Measurements from ENCODE around the gene ARHGAP30.
A peak's percentile ranks its signal among the peaks of the same experiment; 100 is the strongest.
"Not testable (repeated sequence)": the region's sequence is repeated elsewhere in the genome, so short reads cannot be mapped to it uniquely, and the experiment has no call there.

Gene ARHGAP30, protein sequence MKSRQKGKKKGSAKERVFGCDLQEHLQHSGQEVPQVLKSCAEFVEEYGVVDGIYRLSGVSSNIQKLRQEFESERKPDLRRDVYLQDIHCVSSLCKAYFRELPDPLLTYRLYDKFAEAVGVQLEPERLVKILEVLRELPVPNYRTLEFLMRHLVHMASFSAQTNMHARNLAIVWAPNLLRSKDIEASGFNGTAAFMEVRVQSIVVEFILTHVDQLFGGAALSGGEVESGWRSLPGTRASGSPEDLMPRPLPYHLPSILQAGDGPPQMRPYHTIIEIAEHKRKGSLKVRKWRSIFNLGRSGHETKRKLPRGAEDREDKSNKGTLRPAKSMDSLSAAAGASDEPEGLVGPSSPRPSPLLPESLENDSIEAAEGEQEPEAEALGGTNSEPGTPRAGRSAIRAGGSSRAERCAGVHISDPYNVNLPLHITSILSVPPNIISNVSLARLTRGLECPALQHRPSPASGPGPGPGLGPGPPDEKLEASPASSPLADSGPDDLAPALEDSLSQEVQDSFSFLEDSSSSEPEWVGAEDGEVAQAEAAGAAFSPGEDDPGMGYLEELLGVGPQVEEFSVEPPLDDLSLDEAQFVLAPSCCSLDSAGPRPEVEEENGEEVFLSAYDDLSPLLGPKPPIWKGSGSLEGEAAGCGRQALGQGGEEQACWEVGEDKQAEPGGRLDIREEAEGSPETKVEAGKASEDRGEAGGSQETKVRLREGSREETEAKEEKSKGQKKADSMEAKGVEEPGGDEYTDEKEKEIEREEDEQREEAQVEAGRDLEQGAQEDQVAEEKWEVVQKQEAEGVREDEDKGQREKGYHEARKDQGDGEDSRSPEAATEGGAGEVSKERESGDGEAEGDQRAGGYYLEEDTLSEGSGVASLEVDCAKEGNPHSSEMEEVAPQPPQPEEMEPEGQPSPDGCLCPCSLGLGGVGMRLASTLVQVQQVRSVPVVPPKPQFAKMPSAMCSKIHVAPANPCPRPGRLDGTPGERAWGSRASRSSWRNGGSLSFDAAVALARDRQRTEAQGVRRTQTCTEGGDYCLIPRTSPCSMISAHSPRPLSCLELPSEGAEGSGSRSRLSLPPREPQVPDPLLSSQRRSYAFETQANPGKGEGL

DNA sequence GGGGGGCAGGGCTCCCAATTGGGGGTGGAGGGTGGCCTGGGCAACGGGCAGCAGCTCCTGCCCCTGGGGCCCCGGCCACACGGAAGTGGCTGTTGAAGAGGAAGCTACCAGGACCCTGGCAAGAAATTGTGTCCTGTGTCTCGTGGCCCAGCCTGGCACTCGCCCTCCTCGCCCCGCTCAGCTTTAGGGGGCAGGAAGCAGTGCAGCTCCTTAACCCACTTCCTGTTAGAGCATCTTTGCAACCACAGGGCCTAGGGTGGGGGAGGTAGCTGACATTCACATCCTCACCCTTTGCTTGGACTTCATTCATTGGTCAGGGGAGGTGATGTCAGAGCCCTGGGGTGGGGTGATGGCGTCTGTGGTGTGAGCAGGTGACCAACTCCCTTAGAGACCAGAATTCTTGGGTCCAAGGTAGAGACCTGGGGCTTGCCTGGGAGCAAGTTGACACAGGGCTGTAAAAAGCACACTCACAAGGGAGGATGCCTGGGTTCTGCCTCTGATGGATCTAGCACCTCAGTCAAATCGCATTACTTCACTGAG lies at the start of gene ARHGAP30:
Gene ARHGAP30, minus strand, starts transcription at position 161 of the 540 bp plus-strand sequence. CDS start 267 bp downstream, outside the sequence.
- peak within 1 kb of the TSS; percentile 99 for H3K4me3 Mint-ChIP-seq
- DNase-seq = peak; percentile 83
- peaks cover 40% of the 10 kb centered on the region for H3K36me3 Mint-ChIP-seq (ENCODE audit: low read depth)
- H3K27me3 Mint-ChIP-seq = no peaks in the 10 kb centered on the region
- peak within 1 kb of the TSS; percentile 98 for H3K27ac Mint-ChIP-seq
- peaks cover 56% of the 10 kb centered on the region for H3K4me1 Mint-ChIP-seq (ENCODE audit: low read depth)
- peaks cover 2% of the 10 kb centered on the region for H3K9me3 Mint-ChIP-seq

DNA sequence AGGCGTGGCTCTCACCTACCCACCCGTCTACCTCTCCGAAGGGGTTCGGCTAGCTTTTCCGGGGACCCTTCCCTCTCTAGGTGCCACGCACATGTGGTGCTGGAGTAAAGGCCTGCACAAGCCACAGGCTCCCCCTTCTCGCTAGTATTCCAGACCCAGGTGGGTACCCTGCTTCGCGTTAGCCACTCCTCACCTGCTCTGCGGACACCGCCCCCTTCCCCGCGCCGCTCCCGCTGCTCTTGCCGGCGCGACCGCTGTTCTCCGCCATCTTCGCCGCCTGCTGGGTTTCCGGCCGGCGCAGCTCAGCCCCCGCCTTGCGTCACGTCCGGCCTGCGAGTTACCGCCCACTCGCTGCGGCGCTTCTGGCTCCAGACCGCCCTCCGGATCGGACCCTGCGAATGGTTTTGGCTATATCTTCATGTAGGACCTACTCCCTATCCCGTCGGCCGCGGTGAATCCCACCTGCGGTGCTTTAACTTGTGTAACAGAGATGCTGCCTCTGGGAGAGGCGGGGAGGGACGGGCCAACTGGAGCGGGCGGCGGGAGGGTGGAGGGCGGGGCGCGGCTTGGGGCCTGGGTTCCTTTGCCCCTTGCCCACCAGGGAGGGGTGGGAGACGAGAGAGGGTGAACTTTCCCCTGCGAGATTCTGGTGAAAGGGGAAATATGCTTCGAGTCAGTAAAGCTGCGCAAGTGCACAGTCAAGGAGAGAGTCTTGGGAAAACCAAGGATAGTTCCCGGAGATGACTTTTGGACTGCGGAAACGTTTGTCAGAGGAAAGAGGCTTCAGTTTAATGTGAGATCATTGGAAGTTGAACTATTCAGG lies 48.3 kb upstream of the ARHGAP30 start, which contains the start of the genes NIT1 and PFDN2:
Gene NIT1, plus strand, starts transcription at position 347 of the 823 bp plus-strand sequence. Its CDS starts 72 bp downstream, at position 419.
Gene PFDN2, minus strand, starts transcription at position 279 of the 823 bp plus-strand sequence. Its CDS starts 11 bp downstream, at position 268.
- peaks cover 83% of the 10 kb centered on the region for H3K4me1 Mint-ChIP-seq (ENCODE audit: low read depth)

DNA sequence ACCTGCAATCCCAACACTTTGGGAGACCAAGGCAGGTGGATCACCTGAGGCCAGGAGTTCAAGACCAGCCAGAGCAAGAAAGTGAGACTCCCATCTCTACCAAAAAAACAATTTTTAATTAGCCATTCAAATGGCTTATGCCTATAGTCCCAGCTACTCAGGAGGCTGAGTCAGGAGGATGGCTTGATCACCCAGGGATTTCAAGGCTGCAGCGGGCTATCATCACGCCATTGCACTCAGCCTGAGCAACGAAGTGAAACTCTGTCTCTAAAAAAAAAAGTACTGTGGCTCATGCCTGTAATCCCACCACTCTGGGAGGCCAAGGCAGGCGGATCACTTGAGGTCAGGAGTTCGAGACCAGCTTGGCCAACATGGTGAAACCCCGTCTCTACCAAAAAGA lies 46.3 kb upstream of the ARHGAP30 start:
- not testable (repeated sequence) for DNase-seq, H3K27me3 Mint-ChIP-seq, H3K9me3 Mint-ChIP-seq
- Mint-ChIP-seq H3K27ac (peak overlapping the region; percentile 92), H3K36me3 (ENCODE audit: low read depth) (peaks cover 93% of the 10 kb centered on the region), H3K4me3 (peak overlapping the region; percentile 97), H3K4me1 (ENCODE audit: low read depth) (peaks cover 80% of the 10 kb centered on the region)

More for the DNA sequence above, 48.3 kb upstream of the ARHGAP30 start, which contains the start of the genes NIT1 and PFDN2:
- DNase-seq = peak; percentile 93
- Mint-ChIP-seq H3K27ac (peak within 1 kb of the TSS; percentile 92), H3K27me3 (no peaks in the 10 kb centered on the region), H3K9me3 (no peaks in the 10 kb centered on the region), H3K36me3 (ENCODE audit: low read depth) (peaks cover 97% of the 10 kb centered on the region), H3K4me3 (peak within 1 kb of the TSS; percentile 97)

DNA sequence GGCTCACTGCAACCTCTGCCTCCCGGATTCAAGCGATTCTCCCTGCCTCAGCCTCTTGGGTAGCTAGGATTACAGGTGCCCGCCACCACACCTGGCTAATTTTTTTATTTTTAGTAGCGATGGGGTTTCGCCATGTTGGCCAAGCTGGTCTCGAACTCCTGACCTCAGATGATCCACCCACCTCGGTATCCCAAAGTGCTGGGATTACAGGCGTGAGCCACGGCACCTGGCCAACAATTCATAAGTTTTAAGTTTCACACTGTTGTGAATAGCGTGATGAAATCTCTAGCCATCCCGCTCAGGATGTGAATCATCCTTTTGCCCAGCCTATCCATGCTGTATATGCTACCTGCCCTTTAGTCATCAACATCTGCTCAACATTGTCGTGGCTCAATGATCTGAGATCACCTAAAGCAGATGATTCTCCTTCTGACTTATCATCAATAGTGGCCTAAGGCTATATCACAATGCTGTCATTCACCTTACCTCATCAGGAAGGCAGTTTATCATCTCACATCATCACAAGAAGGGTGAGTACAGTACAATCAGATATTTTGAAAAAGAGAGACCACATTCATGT lies 45.5 kb upstream of the ARHGAP30 start:
- peak overlapping the region; percentile 92 for H3K27ac Mint-ChIP-seq
- peaks cover 91% of the 10 kb centered on the region for H3K36me3 Mint-ChIP-seq (ENCODE audit: low read depth)
- H3K4me3 Mint-ChIP-seq = peak overlapping the region; percentile 97
- DNase-seq = no peak
- peaks cover 75% of the 10 kb centered on the region for H3K4me1 Mint-ChIP-seq (ENCODE audit: low read depth)
- H3K27me3 Mint-ChIP-seq = no peaks in the 10 kb centered on the region
- no peaks in the 10 kb centered on the region for H3K9me3 Mint-ChIP-seq

DNA sequence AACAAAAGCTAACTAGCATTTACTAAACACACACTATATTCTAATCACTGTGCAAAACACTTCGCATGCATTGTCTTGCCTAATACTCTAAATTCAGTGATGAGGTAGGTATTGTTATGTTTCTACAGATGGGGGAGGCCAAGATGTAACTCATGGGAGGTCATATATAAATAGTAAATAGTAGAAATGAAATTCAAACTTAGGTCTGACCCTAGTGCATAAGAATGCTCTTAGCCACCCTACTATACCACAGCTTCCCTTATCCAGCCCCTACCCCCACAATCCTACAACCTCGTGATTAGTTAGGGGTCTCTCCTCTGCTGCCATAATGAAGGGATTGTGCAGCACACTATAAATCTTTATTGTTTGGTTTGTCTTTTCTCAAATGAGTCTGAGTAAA lies 44.9 kb upstream of the ARHGAP30 start:
- no peaks in the 10 kb centered on the region for H3K27me3 Mint-ChIP-seq
- H3K4me3 Mint-ChIP-seq = peak overlapping the region; percentile 97
- H3K9me3 Mint-ChIP-seq = no peaks in the 10 kb centered on the region
- peaks cover 90% of the 10 kb centered on the region for H3K36me3 Mint-ChIP-seq (ENCODE audit: low read depth)
- DNase-seq = no peak
- peaks cover 68% of the 10 kb centered on the region for H3K4me1 Mint-ChIP-seq (ENCODE audit: low read depth)
- peak overlapping the region; percentile 92 for H3K27ac Mint-ChIP-seq

DNA sequence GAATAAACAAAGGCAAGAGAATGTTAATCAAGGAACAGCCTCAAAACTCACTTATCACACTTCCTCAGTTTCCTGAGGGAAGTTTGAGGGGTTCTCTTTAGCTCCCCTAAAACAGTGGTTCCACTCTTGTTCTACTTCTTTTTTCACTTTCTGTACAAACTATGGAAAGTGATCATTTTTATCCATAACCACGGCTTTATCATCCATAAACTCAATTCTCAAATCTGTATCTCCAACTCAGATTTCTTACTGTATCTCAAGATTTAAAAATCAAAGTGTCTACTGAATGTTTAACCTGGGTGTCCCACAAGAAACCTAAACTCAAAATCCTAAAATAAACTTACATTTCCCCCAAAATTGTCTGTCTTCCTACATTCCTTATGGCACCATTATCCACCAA lies 44.2 kb upstream of the ARHGAP30 start:
- Mint-ChIP-seq H3K36me3 (ENCODE audit: low read depth) (peaks cover 91% of the 10 kb centered on the region), H3K4me3 (peak overlapping the region; percentile 12), H3K27me3 (no peaks in the 10 kb centered on the region), H3K27ac (peak overlapping the region; percentile 78), H3K4me1 (ENCODE audit: low read depth) (peaks cover 66% of the 10 kb centered on the region), H3K9me3 (no peaks in the 10 kb centered on the region)
- no peak for DNase-seq

DNA sequence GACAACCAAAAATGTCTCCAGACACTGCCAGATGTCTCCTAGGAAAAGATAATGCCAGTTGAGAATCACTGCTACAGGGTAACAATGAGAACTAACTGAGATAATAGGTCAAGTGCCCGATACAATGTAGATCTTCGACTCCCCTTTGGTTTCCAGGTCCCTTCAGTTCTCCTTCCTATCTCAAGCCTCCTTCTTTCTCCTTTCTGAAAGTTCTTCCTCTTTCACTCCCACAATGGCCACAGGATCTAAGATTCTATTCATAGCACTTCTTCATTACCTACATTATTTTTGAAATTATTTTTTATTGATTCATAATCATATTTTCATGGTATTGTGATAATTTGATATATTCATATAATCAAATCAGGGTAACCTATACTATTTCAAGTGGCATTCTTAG lies 41.8 kb upstream of the ARHGAP30 start:
- Mint-ChIP-seq H3K27ac (peak overlapping the region; percentile 75), H3K4me1 (ENCODE audit: low read depth) (peaks cover 57% of the 10 kb centered on the region), H3K9me3 (no peaks in the 10 kb centered on the region), H3K4me3 (peak overlapping the region; percentile 1), H3K36me3 (ENCODE audit: low read depth) (peaks cover 83% of the 10 kb centered on the region), H3K27me3 (no peaks in the 10 kb centered on the region)
- DNase-seq = no peak

DNA sequence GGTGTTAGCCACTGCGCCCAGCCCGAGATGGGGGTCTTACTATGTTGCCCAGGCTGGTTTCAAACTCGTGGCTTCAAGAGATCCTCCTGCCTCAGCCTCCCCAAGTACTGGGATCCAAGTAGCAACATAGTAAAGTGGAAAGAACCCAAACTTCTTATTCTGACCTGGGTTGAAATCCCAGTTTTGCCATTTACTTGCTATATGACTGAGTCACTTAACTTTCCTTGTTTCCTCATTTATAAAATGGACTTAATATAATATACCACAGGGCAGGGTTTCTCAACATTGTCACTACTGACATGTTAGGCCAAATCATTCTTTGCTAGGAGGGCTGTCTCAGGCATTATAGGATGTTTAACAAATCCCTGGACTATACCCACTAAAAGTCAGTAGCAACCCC lies 41.4 kb upstream of the ARHGAP30 start:
- H3K27ac Mint-ChIP-seq = peak overlapping the region; percentile 75
- no peaks in the 10 kb centered on the region for H3K27me3 Mint-ChIP-seq
- peaks cover 83% of the 10 kb centered on the region for H3K36me3 Mint-ChIP-seq (ENCODE audit: low read depth)
- no peak overlapping the region for H3K4me3 Mint-ChIP-seq
- no peaks in the 10 kb centered on the region for H3K9me3 Mint-ChIP-seq
- peaks cover 56% of the 10 kb centered on the region for H3K4me1 Mint-ChIP-seq (ENCODE audit: low read depth)
- no peak for DNase-seq

DNA sequence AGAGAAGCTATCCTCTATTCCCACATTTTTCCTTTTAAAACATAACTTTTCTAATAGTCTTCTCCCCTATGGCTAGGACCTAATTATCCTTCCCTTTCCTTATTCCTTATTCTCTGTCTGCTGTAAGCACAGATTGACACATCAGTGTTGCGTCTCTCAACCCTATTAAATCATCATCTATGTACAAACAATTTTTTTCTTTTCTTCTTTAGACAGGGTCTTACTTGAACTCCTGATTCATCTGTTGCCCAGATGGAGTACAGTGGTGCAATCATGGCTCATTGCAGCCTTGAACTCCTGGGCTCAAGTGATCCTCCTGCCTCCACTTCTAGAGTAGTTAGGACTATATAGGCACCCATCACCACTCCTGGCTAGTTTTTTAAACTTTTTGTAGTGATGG lies 36.7 kb upstream of the ARHGAP30 start:
- Mint-ChIP-seq H3K4me3 (no peak overlapping the region), H3K4me1 (ENCODE audit: low read depth) (peaks cover 29% of the 10 kb centered on the region), H3K27me3 (no peaks in the 10 kb centered on the region), H3K9me3 (no peaks in the 10 kb centered on the region), H3K36me3 (ENCODE audit: low read depth) (peaks cover 80% of the 10 kb centered on the region), H3K27ac (no peak overlapping the region)
- DNase-seq = no peak

DNA sequence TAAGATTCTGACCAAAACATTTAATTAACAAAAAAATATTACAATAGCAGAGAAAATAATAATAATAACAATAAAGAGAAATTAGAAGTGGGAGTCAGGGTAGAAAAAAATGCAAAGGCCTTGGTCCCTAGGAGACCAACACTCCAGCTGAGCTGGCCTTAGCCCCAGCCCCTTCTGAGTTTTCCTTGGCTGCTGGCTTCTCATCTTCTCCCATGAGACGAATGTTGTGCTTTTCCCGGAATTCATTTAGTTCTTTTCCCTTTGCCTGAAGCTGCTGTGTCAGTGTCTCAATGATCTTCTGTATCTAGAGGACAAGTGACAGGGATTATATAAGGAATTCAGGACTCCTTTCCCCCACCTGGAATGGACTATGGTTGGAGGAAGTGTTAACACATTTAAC lies 30.9 kb upstream of the ARHGAP30 start:
- no peak overlapping the region for H3K4me3 Mint-ChIP-seq
- no peaks in the 10 kb centered on the region for H3K9me3 Mint-ChIP-seq
- no peaks in the 10 kb centered on the region for H3K27me3 Mint-ChIP-seq
- peaks cover 46% of the 10 kb centered on the region for H3K4me1 Mint-ChIP-seq (ENCODE audit: low read depth)
- H3K36me3 Mint-ChIP-seq (ENCODE audit: low read depth) = peaks cover 60% of the 10 kb centered on the region
- no peak overlapping the region for H3K27ac Mint-ChIP-seq
- DNase-seq = no peak

DNA sequence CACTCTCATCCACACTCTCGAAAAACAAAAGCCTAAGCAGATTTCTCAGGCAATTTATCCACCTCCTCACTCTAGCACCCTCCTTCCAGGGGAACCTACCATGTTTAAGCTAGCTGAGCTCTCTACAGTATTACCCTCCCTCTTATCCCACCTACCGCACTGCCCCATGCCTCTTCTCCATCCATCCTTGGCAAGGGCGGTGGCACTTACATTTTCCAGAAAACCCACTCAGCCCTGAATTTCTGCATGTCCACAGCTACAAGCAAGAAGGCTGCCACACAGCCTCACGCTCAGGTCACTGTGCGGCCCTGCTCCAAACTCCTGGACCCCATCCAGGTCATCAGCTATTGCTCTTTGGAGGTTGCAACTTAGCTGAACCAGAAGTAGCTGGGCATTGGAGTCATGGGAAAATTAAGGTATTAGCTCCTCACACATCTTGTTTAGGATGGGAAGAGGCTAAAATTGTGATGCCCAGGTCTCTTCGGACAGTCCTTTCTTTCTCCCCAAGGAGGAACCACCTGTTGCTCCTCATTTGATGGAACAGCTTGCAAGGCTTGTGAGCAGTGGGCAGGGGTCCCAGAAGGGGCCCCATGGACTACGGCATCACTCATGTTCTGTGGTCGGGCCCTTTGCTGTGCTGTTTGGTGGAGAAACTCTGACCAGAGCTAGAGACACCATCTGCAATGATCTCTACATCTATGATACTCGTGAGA lies 29.6 kb upstream of the ARHGAP30 start:
- Mint-ChIP-seq H3K4me3 (peak overlapping the region; percentile 52), H3K4me1 (ENCODE audit: low read depth) (peaks cover 45% of the 10 kb centered on the region), H3K27me3 (no peaks in the 10 kb centered on the region), H3K36me3 (ENCODE audit: low read depth) (peaks cover 51% of the 10 kb centered on the region), H3K9me3 (no peaks in the 10 kb centered on the region), H3K27ac (peak overlapping the region; percentile 41)
- no peak for DNase-seq

DNA sequence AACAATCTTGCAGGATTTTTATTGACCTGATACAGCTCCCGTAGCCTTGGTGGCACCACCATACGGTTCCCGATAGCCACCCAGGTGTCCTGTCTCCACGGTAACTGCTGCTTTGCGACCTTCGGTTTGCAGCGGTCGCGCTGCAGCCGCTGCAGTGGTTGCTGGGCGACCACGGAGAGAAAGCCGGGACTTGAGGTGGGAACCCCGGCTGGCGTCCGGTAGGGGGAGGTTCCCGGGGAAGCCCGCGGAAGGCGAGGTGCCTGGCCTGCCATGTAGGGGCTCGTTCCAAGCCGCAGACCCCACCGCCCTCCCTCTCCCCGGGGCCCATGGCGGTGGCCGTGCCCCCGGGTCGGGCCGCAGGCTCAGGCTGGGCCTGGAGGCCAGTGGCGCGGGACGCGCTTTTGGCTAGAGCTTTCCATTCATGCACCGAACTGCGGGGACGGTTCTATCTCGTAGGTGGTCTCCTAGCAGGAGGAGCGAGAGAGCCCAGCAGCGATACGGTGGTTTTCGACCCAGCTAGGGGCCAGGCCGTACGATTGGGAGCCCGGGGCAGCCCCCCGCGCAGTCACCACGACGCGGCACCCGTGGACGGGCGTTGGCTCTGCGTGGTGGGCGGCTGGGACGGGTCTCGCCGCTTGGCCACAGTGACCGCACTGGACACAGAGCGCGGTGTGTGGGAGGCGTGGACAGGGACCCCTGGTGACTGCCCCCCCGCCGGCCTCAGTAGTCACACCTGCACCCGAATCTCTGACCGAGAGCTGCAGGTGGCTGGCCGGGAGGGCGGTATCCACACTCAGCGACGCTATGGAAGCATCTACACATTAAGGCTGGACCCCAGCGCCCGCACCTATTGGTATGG lies 28.7 kb upstream of the ARHGAP30 start, which contains the start of gene KLHDC9:
Gene KLHDC9, plus strand, starts transcription at position 152 of the 859 bp plus-strand sequence. Its CDS starts 175 bp downstream, at position 327.
- peak within 1 kb of the TSS; percentile 73 for H3K4me3 Mint-ChIP-seq
- no peaks in the 10 kb centered on the region for H3K9me3 Mint-ChIP-seq
- H3K27ac Mint-ChIP-seq = peak within 1 kb of the TSS; percentile 82
- H3K36me3 Mint-ChIP-seq (ENCODE audit: low read depth) = peaks cover 44% of the 10 kb centered on the region
- peak; percentile 76 for DNase-seq
- H3K27me3 Mint-ChIP-seq = no peaks in the 10 kb centered on the region
- peaks cover 48% of the 10 kb centered on the region for H3K4me1 Mint-ChIP-seq (ENCODE audit: low read depth)
